GM23338 (cell line): ENCODE data around the gene TP53BP2. TPM values are rescaled to one million over a fixed set of nuclear protein-coding genes. Genes with fewer than 3 reads are reported as not detected.

Source experiments
- ATAC-seq: fragments of 200-7000 bp; cut with Tn5 transposase; 3 replicates; pipeline ENCODE4 v1.9.1; 2020
- DNase-seq: peaks from one replicate; pipeline ENCODE4 v3.0.0-alpha.2; 2015; ENCODE audit warnings: low spot score
- H2AFZ ChIP-seq: fragments of 200-600 bp; sonication (generic); 2 replicates; pipeline ENCODE4 v1.8.0; 2016; ENCODE audit warnings: antibody characterized with exemption, mild to moderate bottlenecking, moderate library complexity
- H3F3A ChIP-seq: fragments of 200-600 bp; sonication (generic); replicated peaks from 2 replicates; pipeline ENCODE4 v1.8.0; 2017; ENCODE audit warnings: antibody characterized with exemption, mixed run types, low read depth
- H3K27ac ChIP-seq: fragments of 200-600 bp; sonication (generic); 2 replicates; pipeline ENCODE4 v1.6.1; 2016; ENCODE audit warnings: low read depth
- H3K27me3 ChIP-seq: fragments of 200-600 bp; sonication (generic); 2 replicates; pipeline ENCODE4 v1.8.0; 2016; ENCODE audit warnings: mild to moderate bottlenecking, mixed run types, moderate library complexity; ENCODE audit not compliant: insufficient read depth
- H3K36me3 ChIP-seq: fragments of 200-600 bp; sonication (generic); 2 replicates; pipeline ENCODE4 v1.8.0; 2016; ENCODE audit warnings: mild to moderate bottlenecking; ENCODE audit not compliant: insufficient read depth
- H3K4me1 ChIP-seq: fragments of 200-600 bp; sonication (generic); 2 replicates; pipeline ENCODE4 v1.8.0; 2016; ENCODE audit warnings: mild to moderate bottlenecking, moderate library complexity; ENCODE audit not compliant: insufficient read depth
- H3K4me2 ChIP-seq: fragments of 200-600 bp; sonication (generic); 2 replicates; pipeline ENCODE4 v1.7.1; 2017; ENCODE audit warnings: mixed run types
- H3K4me3 ChIP-seq: fragments of 200-600 bp; sonication (generic); 2 replicates; pipeline ENCODE4 v1.6.1; 2016; ENCODE audit warnings: mixed run types
- H3K79me2 ChIP-seq: fragments of 200-600 bp; sonication (generic); replicated peaks from 2 replicates; pipeline ENCODE4 v1.8.0; 2017; ENCODE audit warnings: mild to moderate bottlenecking; ENCODE audit not compliant: insufficient read depth
- H3K9me2 ChIP-seq: fragments of 200-600 bp; sonication (generic); 2 replicates; pipeline ENCODE4 v1.8.0; 2017; ENCODE audit not compliant: insufficient read depth
- H4K20me1 ChIP-seq: fragments of 200-600 bp; sonication (generic); replicated peaks from 2 replicates; pipeline ENCODE4 v1.8.0; 2017; ENCODE audit warnings: mild to moderate bottlenecking; ENCODE audit not compliant: insufficient read depth
- H3K27ac Mint-ChIP-seq: 2 replicates; pipeline ENCODE4 v1.8.0; 2020; ENCODE audit warnings: inconsistent platforms, mild to moderate bottlenecking, moderate library complexity, mixed read lengths
- H3K27me3 Mint-ChIP-seq: 3 replicates; pipeline ENCODE4 v1.8.0; 2022; ENCODE audit warnings: low read depth, mild to moderate bottlenecking, moderate library complexity, mixed read lengths, inconsistent platforms; ENCODE audit not compliant: insufficient read depth, poor library complexity
- H3K36me3 Mint-ChIP-seq: 3 replicates; pipeline ENCODE4 v1.8.0; 2021; ENCODE audit warnings: low read depth, mild to moderate bottlenecking, inconsistent platforms, moderate library complexity, mixed read lengths
- H3K4me1 Mint-ChIP-seq: 3 replicates; pipeline ENCODE4 v1.8.0; 2020; ENCODE audit warnings: mild to moderate bottlenecking, inconsistent platforms, mixed read lengths
- H3K4me3 Mint-ChIP-seq: 3 replicates; pipeline ENCODE4 v1.8.0; 2021; ENCODE audit warnings: moderate library complexity, mild to moderate bottlenecking, inconsistent platforms, mixed read lengths
- H3K9me3 Mint-ChIP-seq: 3 replicates; pipeline ENCODE4 v1.8.0; 2020; ENCODE audit warnings: moderate library complexity, mild to moderate bottlenecking, inconsistent platforms, mixed read lengths
- CREB1 ChIP-seq: fragments of 250-450 bp; sonication (Bioruptor Pico); IDR thresholded peaks from 2 replicates; pipeline ENCODE4 v1.5.0; 2020; ENCODE audit warnings: low read depth, mild to moderate bottlenecking, moderate library complexity
- EZH2 ChIP-seq: fragments of 200-600 bp; sonication (generic); IDR thresholded peaks from one replicate; pipeline ENCODE4 v1.8.0; 2017; ENCODE audit warnings: antibody characterized with exemption, mild to moderate bottlenecking, low read depth; ENCODE audit not compliant: unreplicated experiment
- EZH2phosphoT487 ChIP-seq: fragments of 200-600 bp; sonication (generic); IDR thresholded peaks from one replicate; pipeline ENCODE4 v1.8.1; 2018; ENCODE audit warnings: antibody characterized with exemption; ENCODE audit not compliant: unreplicated experiment
- NANOG ChIP-seq: IDR thresholded peaks from 2 replicates; pipeline ENCODE4 v1.6.1; 2016; ENCODE audit warnings: antibody characterized with exemption, borderline replicate concordance
- POLR2AphosphoS5 ChIP-seq: IDR thresholded peaks from 2 replicates; pipeline ENCODE4 v1.6.1; 2016; ENCODE audit warnings: antibody characterized with exemption, low read depth
- STAT1 ChIP-seq: IDR thresholded peaks from one replicate; pipeline ENCODE4 v1.6.1; 2016; ENCODE audit warnings: antibody characterized with exemption; ENCODE audit not compliant: unreplicated experiment
- ZNF331 ChIP-seq: fragments of 250-450 bp; sonication (Bioruptor Pico); IDR thresholded peaks from 2 replicates; pipeline ENCODE4 v1.5.0; 2020; ENCODE audit warnings: low read depth, mild to moderate bottlenecking, moderate library complexity
- polyA plus RNA-seq: library from polyadenylated mRNA; unstranded; fragments of >200 nt; fragmentation: Nextera tagmentation; extraction: Ambion mirVana; gene quantifications from 2 replicates; pipeline ENCODE4 v1.2.1, GENCODE V29; 2016
- total RNA-seq: library from RNA; depleted of rRNA; stranded (reverse); fragments of >200 nt; shearing (Covaris generic); gene quantifications from 2 replicates; pipeline ENCODE4 v1.2.3, GENCODE V29; 2014
- TF ChIP-seq, protein P1 (sequence below), 2 experiments: fragments of 200-600 bp in 1 of 2; sonication (generic) in 1 of 2; conservative IDR thresholded peaks; 2 replicates each; pipeline versions ENCODE4 v1.5.1 to v1.6.1; 2016 to 2017; ENCODE audit warnings: antibody characterized with exemption in 2 of 2, low read depth in 2 of 2, mild to moderate bottlenecking in 2 of 2, moderate library complexity in 1 of 2
- TF ChIP-seq, protein P2 (sequence below): IDR thresholded peaks from one replicate; pipeline ENCODE4 v1.6.1; 2018; ENCODE audit warnings: antibody characterized with exemption; ENCODE audit not compliant: unreplicated experiment
- TF ChIP-seq, protein P3 (sequence below): fragments of 250-450 bp; sonication (Bioruptor Pico); IDR thresholded peaks from 2 replicates; pipeline ENCODE4 v1.5.0; 2020; ENCODE audit warnings: mild to moderate bottlenecking, moderate library complexity
- TF ChIP-seq, protein P4 (sequence below): IDR thresholded peaks from 2 replicates; pipeline ENCODE4 v1.6.1; 2016; ENCODE audit warnings: antibody characterized with exemption

TP53BP2 gene
- total and polyA plus RNA-seq, 2 experiments from 2014 or later: 10.1 to 32.9 TPM

DNA sequence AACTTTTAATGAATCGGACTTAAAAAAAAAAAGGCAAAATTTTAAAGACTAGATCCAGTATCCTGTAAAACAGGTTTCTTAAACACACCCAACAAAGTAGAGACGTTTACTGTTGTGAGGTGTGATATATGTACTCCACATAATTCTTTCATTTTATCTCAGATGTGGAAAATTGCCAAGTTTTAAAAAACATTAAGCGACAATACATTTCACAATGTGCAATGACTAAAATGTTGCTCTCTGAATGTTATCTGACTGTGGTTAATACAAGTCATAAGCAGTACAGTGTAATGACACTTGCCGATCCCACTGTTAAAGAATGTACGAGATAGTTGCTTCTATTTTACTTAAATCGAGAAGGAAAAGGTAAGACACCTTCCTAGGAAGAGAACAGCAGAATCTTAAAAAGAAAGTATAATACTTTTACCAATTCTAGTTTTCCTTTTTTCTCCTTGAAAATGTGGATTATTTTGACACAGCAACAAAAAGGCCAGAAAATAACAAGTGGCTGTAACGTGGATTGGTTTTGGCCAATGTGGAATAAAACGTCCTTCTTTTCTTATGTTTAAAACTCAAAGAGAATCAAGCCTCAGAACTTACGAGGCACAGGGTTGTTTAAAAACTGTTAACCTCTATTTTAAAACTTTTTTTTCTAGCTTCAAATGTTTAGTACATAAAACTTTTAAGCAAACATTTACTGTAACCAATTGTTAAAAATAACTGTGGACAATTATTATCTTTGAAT lies 51.4 kb downstream of the TP53BP2 start:
- H2AFZ ChIP-seq: no peak overlapping the region
- H3K9me2 ChIP-seq: no peaks in the 10 kb centered on the region
- H4K20me1 ChIP-seq: 0 out of 2 replicates have a peak, but pooled peaks cover 10% of the 10 kb centered on the region
- Mint-ChIP-seq H3K27me3 (peaks cover 2% of the 10 kb centered on the region), H3K27ac (no peak overlapping the region), H3K4me1 (no peaks in the 10 kb centered on the region), H3K4me3 (no peak overlapping the region), H3K36me3 (peaks cover 38% of the 10 kb centered on the region), H3K9me3 (no peaks in the 10 kb centered on the region)
- H3K36me3 ChIP-seq: peaks cover 12% of the 10 kb centered on the region; the same call in 1 of the 2 replicates
- ATAC-seq (no peak), DNase-seq (no peak)
- H3K27ac ChIP-seq: no peak overlapping the region
- H3K4me2 ChIP-seq: no peak overlapping the region
- 0 out of 2 replicates have a peak, but pooled peaks cover 3% of the 10 kb centered on the region for H3K79me2 ChIP-seq
- no peaks in the 10 kb centered on the region for H3K27me3 ChIP-seq
- H3K4me1 ChIP-seq: no peaks in the 10 kb centered on the region
- TF ChIP-seq CREB1 (CRISPR knock-in tag) (no peak), EZH2phosphoT487 (no peak), EZH2 (no peak), STAT1 (no peak), ZNF331 (CRISPR knock-in tag) (no peak), POLR2AphosphoS5 (no peak), NANOG (no peak)
- TF ChIP-seq, protein P1, sequence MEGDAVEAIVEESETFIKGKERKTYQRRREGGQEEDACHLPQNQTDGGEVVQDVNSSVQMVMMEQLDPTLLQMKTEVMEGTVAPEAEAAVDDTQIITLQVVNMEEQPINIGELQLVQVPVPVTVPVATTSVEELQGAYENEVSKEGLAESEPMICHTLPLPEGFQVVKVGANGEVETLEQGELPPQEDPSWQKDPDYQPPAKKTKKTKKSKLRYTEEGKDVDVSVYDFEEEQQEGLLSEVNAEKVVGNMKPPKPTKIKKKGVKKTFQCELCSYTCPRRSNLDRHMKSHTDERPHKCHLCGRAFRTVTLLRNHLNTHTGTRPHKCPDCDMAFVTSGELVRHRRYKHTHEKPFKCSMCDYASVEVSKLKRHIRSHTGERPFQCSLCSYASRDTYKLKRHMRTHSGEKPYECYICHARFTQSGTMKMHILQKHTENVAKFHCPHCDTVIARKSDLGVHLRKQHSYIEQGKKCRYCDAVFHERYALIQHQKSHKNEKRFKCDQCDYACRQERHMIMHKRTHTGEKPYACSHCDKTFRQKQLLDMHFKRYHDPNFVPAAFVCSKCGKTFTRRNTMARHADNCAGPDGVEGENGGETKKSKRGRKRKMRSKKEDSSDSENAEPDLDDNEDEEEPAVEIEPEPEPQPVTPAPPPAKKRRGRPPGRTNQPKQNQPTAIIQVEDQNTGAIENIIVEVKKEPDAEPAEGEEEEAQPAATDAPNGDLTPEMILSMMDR (conservative IDR thresholded peaks at IDR 0.05; ENCODE audit: low read depth in 2 of 2): no peak
- TF ChIP-seq, protein P2, sequence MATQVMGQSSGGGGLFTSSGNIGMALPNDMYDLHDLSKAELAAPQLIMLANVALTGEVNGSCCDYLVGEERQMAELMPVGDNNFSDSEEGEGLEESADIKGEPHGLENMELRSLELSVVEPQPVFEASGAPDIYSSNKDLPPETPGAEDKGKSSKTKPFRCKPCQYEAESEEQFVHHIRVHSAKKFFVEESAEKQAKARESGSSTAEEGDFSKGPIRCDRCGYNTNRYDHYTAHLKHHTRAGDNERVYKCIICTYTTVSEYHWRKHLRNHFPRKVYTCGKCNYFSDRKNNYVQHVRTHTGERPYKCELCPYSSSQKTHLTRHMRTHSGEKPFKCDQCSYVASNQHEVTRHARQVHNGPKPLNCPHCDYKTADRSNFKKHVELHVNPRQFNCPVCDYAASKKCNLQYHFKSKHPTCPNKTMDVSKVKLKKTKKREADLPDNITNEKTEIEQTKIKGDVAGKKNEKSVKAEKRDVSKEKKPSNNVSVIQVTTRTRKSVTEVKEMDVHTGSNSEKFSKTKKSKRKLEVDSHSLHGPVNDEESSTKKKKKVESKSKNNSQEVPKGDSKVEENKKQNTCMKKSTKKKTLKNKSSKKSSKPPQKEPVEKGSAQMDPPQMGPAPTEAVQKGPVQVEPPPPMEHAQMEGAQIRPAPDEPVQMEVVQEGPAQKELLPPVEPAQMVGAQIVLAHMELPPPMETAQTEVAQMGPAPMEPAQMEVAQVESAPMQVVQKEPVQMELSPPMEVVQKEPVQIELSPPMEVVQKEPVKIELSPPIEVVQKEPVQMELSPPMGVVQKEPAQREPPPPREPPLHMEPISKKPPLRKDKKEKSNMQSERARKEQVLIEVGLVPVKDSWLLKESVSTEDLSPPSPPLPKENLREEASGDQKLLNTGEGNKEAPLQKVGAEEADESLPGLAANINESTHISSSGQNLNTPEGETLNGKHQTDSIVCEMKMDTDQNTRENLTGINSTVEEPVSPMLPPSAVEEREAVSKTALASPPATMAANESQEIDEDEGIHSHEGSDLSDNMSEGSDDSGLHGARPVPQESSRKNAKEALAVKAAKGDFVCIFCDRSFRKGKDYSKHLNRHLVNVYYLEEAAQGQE: no peak
- TF ChIP-seq, protein P3, sequence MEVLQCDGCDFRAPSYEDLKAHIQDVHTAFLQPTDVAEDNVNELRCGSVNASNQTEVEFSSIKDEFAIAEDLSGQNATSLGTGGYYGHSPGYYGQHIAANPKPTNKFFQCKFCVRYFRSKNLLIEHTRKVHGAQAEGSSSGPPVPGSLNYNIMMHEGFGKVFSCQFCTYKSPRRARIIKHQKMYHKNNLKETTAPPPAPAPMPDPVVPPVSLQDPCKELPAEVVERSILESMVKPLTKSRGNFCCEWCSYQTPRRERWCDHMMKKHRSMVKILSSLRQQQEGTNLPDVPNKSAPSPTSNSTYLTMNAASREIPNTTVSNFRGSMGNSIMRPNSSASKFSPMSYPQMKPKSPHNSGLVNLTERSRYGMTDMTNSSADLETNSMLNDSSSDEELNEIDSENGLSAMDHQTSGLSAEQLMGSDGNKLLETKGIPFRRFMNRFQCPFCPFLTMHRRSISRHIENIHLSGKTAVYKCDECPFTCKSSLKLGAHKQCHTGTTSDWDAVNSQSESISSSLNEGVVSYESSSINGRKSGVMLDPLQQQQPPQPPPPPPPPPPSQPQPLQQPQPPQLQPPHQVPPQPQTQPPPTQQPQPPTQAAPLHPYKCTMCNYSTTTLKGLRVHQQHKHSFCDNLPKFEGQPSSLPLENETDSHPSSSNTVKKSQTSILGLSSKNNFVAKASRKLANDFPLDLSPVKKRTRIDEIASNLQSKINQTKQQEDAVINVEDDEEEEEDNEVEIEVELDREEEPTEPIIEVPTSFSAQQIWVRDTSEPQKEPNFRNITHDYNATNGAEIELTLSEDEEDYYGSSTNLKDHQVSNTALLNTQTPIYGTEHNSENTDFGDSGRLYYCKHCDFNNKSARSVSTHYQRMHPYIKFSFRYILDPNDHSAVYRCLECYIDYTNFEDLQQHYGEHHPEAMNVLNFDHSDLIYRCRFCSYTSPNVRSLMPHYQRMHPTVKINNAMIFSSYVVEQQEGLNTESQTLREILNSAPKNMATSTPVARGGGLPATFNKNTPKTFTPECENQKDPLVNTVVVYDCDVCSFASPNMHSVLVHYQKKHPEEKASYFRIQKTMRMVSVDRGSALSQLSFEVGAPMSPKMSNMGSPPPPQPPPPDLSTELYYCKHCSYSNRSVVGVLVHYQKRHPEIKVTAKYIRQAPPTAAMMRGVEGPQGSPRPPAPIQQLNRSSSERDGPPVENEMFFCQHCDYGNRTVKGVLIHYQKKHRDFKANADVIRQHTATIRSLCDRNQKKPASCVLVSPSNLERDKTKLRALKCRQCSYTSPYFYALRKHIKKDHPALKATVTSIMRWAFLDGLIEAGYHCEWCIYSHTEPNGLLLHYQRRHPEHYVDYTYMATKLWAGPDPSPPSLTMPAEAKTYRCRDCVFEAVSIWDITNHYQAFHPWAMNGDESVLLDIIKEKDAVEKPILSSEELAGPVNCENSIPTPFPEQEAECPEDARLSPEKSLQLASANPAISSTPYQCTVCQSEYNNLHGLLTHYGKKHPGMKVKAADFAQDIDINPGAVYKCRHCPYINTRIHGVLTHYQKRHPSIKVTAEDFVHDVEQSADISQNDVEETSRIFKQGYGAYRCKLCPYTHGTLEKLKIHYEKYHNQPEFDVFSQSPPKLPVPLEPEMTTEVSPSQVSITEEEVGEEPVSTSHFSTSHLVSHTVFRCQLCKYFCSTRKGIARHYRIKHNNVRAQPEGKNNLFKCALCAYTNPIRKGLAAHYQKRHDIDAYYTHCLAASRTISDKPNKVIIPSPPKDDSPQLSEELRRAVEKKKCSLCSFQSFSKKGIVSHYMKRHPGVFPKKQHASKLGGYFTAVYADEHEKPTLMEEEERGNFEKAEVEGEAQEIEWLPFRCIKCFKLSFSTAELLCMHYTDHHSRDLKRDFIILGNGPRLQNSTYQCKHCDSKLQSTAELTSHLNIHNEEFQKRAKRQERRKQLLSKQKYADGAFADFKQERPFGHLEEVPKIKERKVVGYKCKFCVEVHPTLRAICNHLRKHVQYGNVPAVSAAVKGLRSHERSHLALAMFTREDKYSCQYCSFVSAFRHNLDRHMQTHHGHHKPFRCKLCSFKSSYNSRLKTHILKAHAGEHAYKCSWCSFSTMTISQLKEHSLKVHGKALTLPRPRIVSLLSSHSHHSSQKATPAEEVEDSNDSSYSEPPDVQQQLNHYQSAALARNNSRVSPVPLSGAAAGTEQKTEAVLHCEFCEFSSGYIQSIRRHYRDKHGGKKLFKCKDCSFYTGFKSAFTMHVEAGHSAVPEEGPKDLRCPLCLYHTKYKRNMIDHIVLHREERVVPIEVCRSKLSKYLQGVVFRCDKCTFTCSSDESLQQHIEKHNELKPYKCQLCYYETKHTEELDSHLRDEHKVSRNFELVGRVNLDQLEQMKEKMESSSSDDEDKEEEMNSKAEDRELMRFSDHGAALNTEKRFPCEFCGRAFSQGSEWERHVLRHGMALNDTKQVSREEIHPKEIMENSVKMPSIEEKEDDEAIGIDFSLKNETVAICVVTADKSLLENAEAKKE (CRISPR knock-in tag): no peak
- TF ChIP-seq, protein P4, sequence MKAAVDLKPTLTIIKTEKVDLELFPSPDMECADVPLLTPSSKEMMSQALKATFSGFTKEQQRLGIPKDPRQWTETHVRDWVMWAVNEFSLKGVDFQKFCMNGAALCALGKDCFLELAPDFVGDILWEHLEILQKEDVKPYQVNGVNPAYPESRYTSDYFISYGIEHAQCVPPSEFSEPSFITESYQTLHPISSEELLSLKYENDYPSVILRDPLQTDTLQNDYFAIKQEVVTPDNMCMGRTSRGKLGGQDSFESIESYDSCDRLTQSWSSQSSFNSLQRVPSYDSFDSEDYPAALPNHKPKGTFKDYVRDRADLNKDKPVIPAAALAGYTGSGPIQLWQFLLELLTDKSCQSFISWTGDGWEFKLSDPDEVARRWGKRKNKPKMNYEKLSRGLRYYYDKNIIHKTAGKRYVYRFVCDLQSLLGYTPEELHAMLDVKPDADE: no peak
- H3F3A ChIP-seq: no peaks in the 10 kb centered on the region
- no peak overlapping the region for H3K4me3 ChIP-seq
